K562 (cell line): Measurements from ENCODE around the gene CEP89. TPM values are rescaled to one million over a fixed set of nuclear protein-coding genes. Genes with fewer than 3 reads are reported as not detected.

Experiments
- ATAC-seq: fragments of 200-7000 bp; cut with Tn5 transposase; 3 replicates; pipeline ENCODE4 v1.9.1; 2020; ENCODE audit warnings: moderate library complexity
- BruUV-seq: library from RNA; stranded (reverse); fragments of 400-500 nt; replicated peaks from 2 replicates; lab custom pipeline; 2021; lab: Mats Ljungman, UMichigan
- CTCF ChIA-PET: fragments of 300-600 bp; formaldehyde crosslinking; extraction: SDS; loops from one replicate; lab custom pipeline; 2021; ENCODE audit warnings: low intra/inter-chr PET ratio; lab: Yijun Ruan, JAX
- POLR2A ChIA-PET: fragments of 300-600, 350-650 bp; sonication (Branson Sonifier 250); formaldehyde crosslinking; extraction: SDS; loops from one replicate; lab custom pipeline; 2021; ENCODE audit warnings: antibody characterized with exemption, inconsistent platforms; lab: Yijun Ruan, JAX
- DNase-seq, 4 experiments: peaks; one replicate each; pipeline versions ENCODE4 v3.0.0 to v3.0.0-alpha.2; 2011 to 2018; ENCODE audit warnings: low spot score in 3 of 4, mixed read lengths in 3 of 4; ENCODE audit errors: extremely low read depth in 1 of 4
- FAIRE-seq: peaks from 2 replicates; lab custom pipeline; 2011; peaks lifted over from hg19 to GRCh38; lab: Jason Lieb, UNC
- H2AFZ ChIP-seq: 2 replicates; pipeline ENCODE4 v1.6.0; 2011; ENCODE audit warnings: low read depth, low read length, control low read depth, inconsistent platforms
- H3K27ac ChIP-seq: fragments of 200-600 bp; 3 replicates; pipeline ENCODE4 v1.8.0; 2011; ENCODE audit warnings: low read depth, mild to moderate bottlenecking, control low read depth, inconsistent platforms, low read length, moderate library complexity, mixed read lengths; ENCODE audit errors: extremely low read depth
- H3K27me3 ChIP-seq, 2 experiments: fragments of 300-600 bp in 1 of 2; 2 replicates in 1 of 2; 3 replicates in 1 of 2; pipeline versions ENCODE4 v1.6.0 to v1.8.0; 2011; ENCODE audit warnings: inconsistent platforms in 2 of 2, low read length in 2 of 2, mild to moderate bottlenecking in 1 of 2, mixed read lengths in 1 of 2, moderate library complexity in 1 of 2; ENCODE audit not compliant: control insufficient read depth in 2 of 2, insufficient read depth in 2 of 2
- H3K36me3 ChIP-seq: fragments of 300-600 bp; 3 replicates; pipeline ENCODE4 v1.8.0; 2011; ENCODE audit warnings: mild to moderate bottlenecking, low read length, inconsistent platforms; ENCODE audit not compliant: control insufficient read depth, insufficient read depth
- H3K4me1 ChIP-seq, 2 experiments: fragments of 200-600 bp in 1 of 2; replicated peaks in 1 of 2; 2 replicates in 1 of 2; 3 replicates in 1 of 2; pipeline versions ENCODE4 v1.5.1 to v1.8.0; 2011; ENCODE audit warnings: inconsistent platforms in 2 of 2, low read length in 2 of 2, mild to moderate bottlenecking in 1 of 2, mixed read lengths in 1 of 2, moderate library complexity in 1 of 2; ENCODE audit not compliant: control insufficient read depth in 2 of 2, insufficient read depth in 2 of 2
- H3K4me2 ChIP-seq: 2 replicates; pipeline ENCODE4 v1.6.1; 2011; ENCODE audit warnings: low read length, control low read depth, inconsistent platforms, mixed read lengths; ENCODE audit not compliant: insufficient read depth
- H3K4me3 ChIP-seq: fragments of 200-600 bp; sonication (generic), shearing (Covaris generic); 2 replicates; pipeline ENCODE4 v1.5.1; 2016; ENCODE audit warnings: control low read depth, inconsistent platforms
- H3K79me2 ChIP-seq: fragments of 200-600 bp; 3 replicates; pipeline ENCODE4 v1.8.0; 2011; ENCODE audit warnings: low read length, inconsistent platforms; ENCODE audit not compliant: control insufficient read depth, insufficient read depth
- H3K9ac ChIP-seq, 2 experiments: 2 replicates each; pipeline versions ENCODE4 v1.6.0 to v1.6.1; 2011; ENCODE audit warnings: low read depth in 2 of 2, low read length in 2 of 2, control low read depth in 1 of 2, inconsistent platforms in 1 of 2, mild to moderate bottlenecking in 1 of 2, mixed read lengths in 1 of 2; ENCODE audit not compliant: insufficient read depth in 1 of 2
- H3K9me1 ChIP-seq: one replicate; pipeline ENCODE4 v1.6.0; 2011; ENCODE audit warnings: inconsistent platforms, mild to moderate bottlenecking, low read length, moderate library complexity; ENCODE audit not compliant: control insufficient read depth, insufficient read depth
- H3K9me3 ChIP-seq: replicated peaks from 2 replicates; pipeline ENCODE4 v1.5.1; 2011; ENCODE audit warnings: low read depth, low read length, inconsistent platforms; ENCODE audit not compliant: control insufficient read depth, insufficient read depth
- H4K20me1 ChIP-seq: replicated peaks from 2 replicates; pipeline ENCODE4 v1.6.1; 2011; ENCODE audit warnings: low read length, inconsistent platforms, mixed read lengths; ENCODE audit not compliant: control insufficient read depth, insufficient read depth
- ATF6 ChIP-seq: sonication (generic); formaldehyde crosslinking; IDR thresholded peaks from 2 replicates; pipeline ENCODE4 v1.4.0; 2020; ENCODE audit warnings: mild to moderate bottlenecking, missing genetic modification reagents
- CCAR2 ChIP-seq: fragments of 200-400 bp; formaldehyde crosslinking; IDR thresholded peaks from 2 replicates; pipeline ENCODE4 v1.6.1; 2017; ENCODE audit warnings: mild to moderate bottlenecking, low read depth, low read length
- CREB5 ChIP-seq: fragments of 250-450 bp; sonication (Bioruptor Pico); IDR thresholded peaks from 2 replicates; pipeline ENCODE4 v1.5.0; 2020; ENCODE audit warnings: mild to moderate bottlenecking
- EP400 ChIP-seq: fragments of 450-650 bp; IDR thresholded peaks from 2 replicates; pipeline ENCODE4 v1.6.1; 2017; ENCODE audit warnings: antibody characterized with exemption, mild to moderate bottlenecking, moderate library complexity
- FUS ChIP-seq: fragments of 200-400 bp; formaldehyde crosslinking; optimal IDR thresholded peaks from 2 replicates; pipeline ENCODE3; 2017; ENCODE audit warnings: low read depth, low read length
- NCOA4 ChIP-seq: fragments of 450-650 bp; IDR thresholded peaks from 2 replicates; pipeline ENCODE4 v1.6.1; 2018; ENCODE audit warnings: mild to moderate bottlenecking; ENCODE audit not compliant: partially characterized antibody
- TRIM28 ChIP-seq: fragments of 450-650 bp; IDR thresholded peaks from 2 replicates; pipeline ENCODE4 v1.6.1; 2017
- ZBTB33 ChIP-seq: sonication (generic); formaldehyde crosslinking; IDR thresholded peaks from 2 replicates; pipeline ENCODE4 v1.8.1; 2023; ENCODE audit warnings: mild to moderate bottlenecking, missing genetic modification reagents
- ZNF224 ChIP-seq: sonication (generic); formaldehyde crosslinking; IDR thresholded peaks from 2 replicates; pipeline ENCODE4 v1.8.0; 2022; ENCODE audit warnings: mild to moderate bottlenecking, missing genetic modification reagents
- ZNF282 ChIP-seq: sonication (generic); formaldehyde crosslinking; IDR thresholded peaks from 2 replicates; pipeline ENCODE4 v1.8.1; 2023; ENCODE audit warnings: missing genetic modification reagents
- WGBS: fragments of 100-300 bp; shearing (Covaris generic); methylation state at CpG from one replicate; pipeline ENCODE4 v1.1.6; 2016; ENCODE audit warnings: low coverage, mixed read lengths; ENCODE audit not compliant: insufficient coverage; ENCODE audit errors: missing lambda C conversion rate; 5-methylcytosine and 5-hydroxymethylcytosine counted together
- in situ Hi-C: fragments of 300-500 bp; cut with MboI; formaldehyde crosslinking; loops from 4 replicates; pipeline ENCODE4 v1.15.0; 2018; ENCODE audit warnings: inconsistent platforms, mixed read lengths
- intact Hi-C: fragments of 100-400 bp; cut with micrococcal nuclease; formaldehyde crosslinking; loops from 2 replicates; pipeline ENCODE4 v1.14.2; 2022
- polyA plus RNA-seq, 8 experiments: library from polyadenylated mRNA; depleted of rRNA in 4 of 8; stranded (reverse) in 5 of 8; unstranded in 3 of 8; fragments of >200 nt; fragmentation: Nextera tagmentation in 2 of 8; fragmentation: Illumina TruSeq in 1 of 8; extraction: Ambion mirVana in 2 of 8; extraction: Trizol in 1 of 8; gene quantifications; 2 replicates each; pipeline versions ENCODE4 v1.2.1 to v1.2.3, GENCODE V29; 2011 to 2014; ENCODE audit warnings: inconsistent platforms in 1 of 8, missing spikeins in 1 of 8
- total RNA-seq, 7 experiments: library from RNA; depleted of rRNA in 6 of 7; stranded (reverse); fragments of >200 nt in 6 of 7; fragmentation: Illumina TruSeq in 2 of 7; extraction: Trizol in 2 of 7; gene quantifications; 2 replicates each; pipeline versions ENCODE4 v1.2.1 to v1.2.3, GENCODE V29; 2011 to 2021; ENCODE audit warnings: low replicate concordance in 1 of 7

CEP89 gene
- total and polyA plus RNA-seq, 9 of the 15 experiments (the other 6 are each of a cell fraction or from before 2014, with no cell fraction given): 5.5 to 15.0 (median 7.2) TPM

- Histone ChIP-seq H3K27me3 (peaks cover 26 to 53% of the 10 kb centered on the region in 2 experiments), H2AFZ (no peak overlapping the region), H4K20me1 (0 out of 2 replicates have a peak, but pooled peaks cover 3% of the 10 kb centered on the region), H3K9me3 (no peaks in the 10 kb centered on the region), H3K36me3 (no peaks in the 10 kb centered on the region), H3K9me1 (no peaks in the 10 kb centered on the region), H3K9ac (no peak overlapping the region), H3K79me2 (no peaks in the 10 kb centered on the region), H3K4me2 (no peak overlapping the region), H3K27ac (no peak overlapping the region), H3K4me1 (peaks cover 0 to 13% of the 10 kb centered on the region in 2 experiments; a peak in 1 of 5 replicates), H3K4me3 (no peak overlapping the region)
- under 1% methylated on average over 6 of the region's 6 CpGs for WGBS
- ChIA-PET POLR2A (no interaction called here), CTCF (no interaction called here)
- intact Hi-C loops (no loop called here), in situ Hi-C loops (no loop called here)
- ATAC-seq (no peak), DNase-seq (no peak), FAIRE-seq (no peak)
- TF ChIP-seq ZNF224: no peak
- no TSS peak for BruUV-seq
These were observed 106.4 kb downstream of the CEP89 start for GRCh38 chr19:32865326-32865725.

- H3K4me1 ChIP-seq: peaks cover 0 to 16% of the 10 kb centered on the region in 2 experiments; a peak in 1 of 5 replicates
- no peaks in the 10 kb centered on the region for H3K9me3 ChIP-seq
- H4K20me1 ChIP-seq: no peaks in the 10 kb centered on the region
- peaks cover 27 to 57% of the 10 kb centered on the region in 2 experiments for H3K27me3 ChIP-seq
- intact Hi-C loops: no loop called here
- FAIRE-seq: no peak
- no peak for DNase-seq
- in situ Hi-C loops: no loop called here
- H3K9ac ChIP-seq: no peak overlapping the region
- BruUV-seq: no TSS peak
- no peak overlapping the region for H3K4me3 ChIP-seq
- POLR2A ChIA-PET: interaction anchor here (0.6 kb wide), 1 partner anchor 34 kb away, joined by 3 read pairs; no protein-coding TSS in a partner anchor
- no peak for ATAC-seq
- H3K4me2 ChIP-seq: no peak overlapping the region
- CTCF ChIA-PET: no interaction called here
- no peak overlapping the region for H3K27ac ChIP-seq
- WGBS: 6% methylated on average over 34 of the region's 35 CpGs
- H3K79me2 ChIP-seq: no peaks in the 10 kb centered on the region
- no peaks in the 10 kb centered on the region for H3K9me1 ChIP-seq
- no peaks in the 10 kb centered on the region for H3K36me3 ChIP-seq
- no peak overlapping the region for H2AFZ ChIP-seq
- TF ChIP-seq CCAR2 (no peak), ZBTB33 (CRISPR knock-in tag) (no peak), CREB5 (CRISPR knock-in tag) (no peak), ATF6 (CRISPR knock-in tag) (no peak), EP400 (no peak), NCOA4 (no peak), TRIM28 (no peak), FUS (no peak), ZNF282 (CRISPR knock-in tag) (no peak)
These were observed 107.3 kb downstream of the CEP89 start for GRCh38 chr19:32864318-32865007.
